Measurements from ENCODE around the gene FRMPD4.

DNA sequence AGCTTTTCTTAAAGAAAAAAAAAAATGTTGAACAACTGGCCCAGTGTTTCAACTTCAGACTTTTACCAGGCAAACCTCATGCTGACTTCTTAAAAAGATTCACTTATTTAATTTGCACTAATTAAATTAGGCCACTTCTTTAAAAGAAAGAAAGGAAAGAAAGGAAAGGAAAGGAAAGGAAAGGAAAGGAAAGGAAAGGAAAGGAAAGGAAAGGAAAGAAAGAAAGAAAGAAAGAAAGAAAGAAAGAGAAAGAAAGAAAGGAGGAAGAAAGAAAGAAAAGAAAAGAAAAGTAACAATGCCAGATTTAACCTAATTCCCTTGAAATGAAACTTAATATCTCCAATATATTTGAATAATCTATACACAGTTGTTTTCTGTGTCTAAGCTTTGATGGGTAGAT lies 581.6 kb downstream of the FRMPD4 start:
- TF ChIP-seq ZNF558 (CRISPR knock-in tag; IDR thresholded peaks at IDR 0.05; ENCODE audit: borderline replicate concordance) (no peak), ZFP82 (CRISPR knock-in tag; IDR thresholded peaks at IDR 0.05; ENCODE audit: borderline replicate concordance) (no peak), ZNF138 (CRISPR knock-in tag; IDR thresholded peaks at IDR 0.05; ENCODE audit: low read depth) (no peak), ZNF232 (CRISPR knock-in tag; IDR thresholded peaks at IDR 0.05; ENCODE audit: borderline replicate concordance) (no peak), ZNF430 (CRISPR knock-in tag; IDR thresholded peaks at IDR 0.05) (no peak), POLR2AphosphoS2 (IDR thresholded peaks at IDR 0.05; ENCODE audit: low read depth, low read length) (no peak), ELF3 (CRISPR knock-in tag; IDR thresholded peaks at IDR 0.05) (no peak), POLR2AphosphoS5 (IDR thresholded peaks at IDR 0.05; ENCODE audit: low read depth, low read length) (no peak), RNF2 (conservative IDR thresholded peaks at IDR 0.05; ENCODE audit: low read depth) (no peak), ZNF841 (CRISPR knock-in tag; IDR thresholded peaks at IDR 0.05; ENCODE audit: borderline replicate concordance) (no peak)
- TF ChIP-seq, protein P1, sequence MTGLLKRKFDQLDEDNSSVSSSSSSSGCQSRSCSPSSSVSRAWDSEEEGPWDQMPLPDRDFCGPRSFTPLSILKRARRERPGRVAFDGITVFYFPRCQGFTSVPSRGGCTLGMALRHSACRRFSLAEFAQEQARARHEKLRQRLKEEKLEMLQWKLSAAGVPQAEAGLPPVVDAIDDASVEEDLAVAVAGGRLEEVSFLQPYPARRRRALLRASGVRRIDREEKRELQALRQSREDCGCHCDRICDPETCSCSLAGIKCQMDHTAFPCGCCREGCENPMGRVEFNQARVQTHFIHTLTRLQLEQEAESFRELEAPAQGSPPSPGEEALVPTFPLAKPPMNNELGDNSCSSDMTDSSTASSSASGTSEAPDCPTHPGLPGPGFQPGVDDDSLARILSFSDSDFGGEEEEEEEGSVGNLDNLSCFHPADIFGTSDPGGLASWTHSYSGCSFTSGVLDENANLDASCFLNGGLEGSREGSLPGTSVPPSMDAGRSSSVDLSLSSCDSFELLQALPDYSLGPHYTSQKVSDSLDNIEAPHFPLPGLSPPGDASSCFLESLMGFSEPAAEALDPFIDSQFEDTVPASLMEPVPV (CRISPR knock-in tag; IDR thresholded peaks at IDR 0.05) = no peak
- TF ChIP-seq, protein P2, sequence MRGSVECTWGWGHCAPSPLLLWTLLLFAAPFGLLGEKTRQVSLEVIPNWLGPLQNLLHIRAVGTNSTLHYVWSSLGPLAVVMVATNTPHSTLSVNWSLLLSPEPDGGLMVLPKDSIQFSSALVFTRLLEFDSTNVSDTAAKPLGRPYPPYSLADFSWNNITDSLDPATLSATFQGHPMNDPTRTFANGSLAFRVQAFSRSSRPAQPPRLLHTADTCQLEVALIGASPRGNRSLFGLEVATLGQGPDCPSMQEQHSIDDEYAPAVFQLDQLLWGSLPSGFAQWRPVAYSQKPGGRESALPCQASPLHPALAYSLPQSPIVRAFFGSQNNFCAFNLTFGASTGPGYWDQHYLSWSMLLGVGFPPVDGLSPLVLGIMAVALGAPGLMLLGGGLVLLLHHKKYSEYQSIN (CRISPR knock-in tag; IDR thresholded peaks at IDR 0.05; ENCODE audit: borderline replicate concordance) = no peak

All from HepG2 (cell line).